DLD1 (cell line): ENCODE results near the gene ENTPD8.
"Not testable (repeated sequence)": the region's sequence is repeated elsewhere in the genome, so short reads cannot be mapped to it uniquely, and the experiment has no call there.

Experiments used
- in situ Hi-C: cut with HindIII; loops from 2 replicates; pipeline ENCODE4 v1.10.0; 2017; ENCODE audit warnings: low sequenced_read_pairs

Gene ENTPD8

GRCh38 chr9:137458194-137459151 is 17.3 kb upstream of the ENTPD8 start:
- in situ Hi-C loops: no loop called here

DNA sequence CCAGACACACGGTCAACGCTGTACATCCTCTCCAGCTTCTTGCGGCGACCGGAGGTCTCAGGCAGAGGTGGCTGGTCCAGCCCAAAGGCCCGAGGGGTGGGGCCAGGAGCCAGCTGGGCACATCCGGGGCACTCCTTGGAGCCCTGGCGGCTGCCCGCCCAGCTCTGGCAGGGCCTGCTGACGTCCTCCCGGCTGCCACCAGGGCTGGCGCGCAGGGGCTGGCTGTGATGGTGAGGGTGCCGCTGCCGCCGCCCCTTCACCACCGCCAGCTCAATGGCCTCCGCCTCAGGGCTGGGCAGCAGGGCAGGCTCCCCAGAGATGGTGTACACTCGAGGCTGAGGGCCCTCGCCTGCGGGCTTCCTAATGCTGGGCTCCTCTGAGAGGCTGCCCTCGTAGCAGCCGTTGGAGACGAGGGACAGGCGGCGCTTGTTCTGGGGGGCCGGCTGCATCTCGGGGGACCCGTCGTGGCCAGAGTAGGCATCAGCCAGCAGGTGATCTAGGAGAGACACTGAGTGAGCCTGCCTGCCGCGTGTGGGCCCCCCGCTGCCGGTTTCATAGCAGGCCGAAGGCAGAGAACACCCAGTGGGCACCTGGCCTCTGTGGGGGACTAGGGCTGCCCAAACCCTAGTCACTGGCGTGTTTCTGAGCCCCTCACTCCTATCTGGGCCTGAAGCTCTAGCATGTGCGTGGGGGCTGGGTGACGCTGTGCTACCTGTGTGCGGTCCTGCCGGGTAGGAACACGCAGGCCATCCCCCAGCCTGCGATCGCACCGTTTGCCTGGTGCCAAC is 16.4 kb upstream of the ENTPD8 start:
- in situ Hi-C loops: no loop called here

GRCh38 chr9:137456864-137457405 is 15.8 kb upstream of the ENTPD8 start:
- in situ Hi-C loops: no loop called here

DNA sequence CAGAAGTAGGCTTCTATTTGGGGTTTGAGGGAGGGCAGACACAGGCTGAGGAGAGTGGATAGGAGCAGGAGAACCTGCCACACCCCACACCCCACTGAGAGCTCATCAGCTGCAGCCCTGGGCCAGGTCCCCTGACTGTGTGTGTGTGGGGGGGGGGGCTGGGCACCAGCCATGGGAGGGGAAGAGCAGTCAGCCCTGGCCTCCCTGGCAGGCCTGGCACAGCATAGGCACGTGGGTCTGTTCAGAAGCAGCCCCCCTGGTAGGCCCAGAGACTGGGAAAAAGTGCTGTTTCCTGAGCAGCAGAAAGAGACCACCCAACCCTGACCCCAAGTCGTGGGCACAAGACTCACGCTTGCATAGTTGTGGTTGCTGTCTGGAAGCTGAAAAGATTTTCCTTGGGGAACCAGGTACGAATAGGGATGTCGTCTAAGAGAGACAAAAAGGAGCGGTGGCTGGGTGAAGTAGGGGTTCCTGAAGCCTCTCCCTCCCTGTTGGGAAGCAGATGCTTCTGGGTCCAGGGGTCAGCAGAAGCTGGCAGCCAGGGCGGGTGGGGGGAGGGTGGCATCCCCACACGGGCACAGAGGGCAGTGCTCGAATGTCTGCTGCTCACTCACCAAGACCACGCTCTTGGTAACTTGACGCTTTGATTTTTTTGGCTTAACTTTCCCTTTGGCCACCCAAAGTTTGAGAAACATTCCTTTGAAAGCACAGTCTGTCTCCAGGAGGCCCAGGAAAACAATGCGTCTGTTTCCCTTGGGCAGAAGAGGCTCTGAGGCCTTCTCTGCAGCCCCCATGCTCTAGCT is 15.1 kb upstream of the ENTPD8 start:
- in situ Hi-C loops: no loop called here

GRCh38 chr9:137455359-137455991 is 14.3 kb upstream of the ENTPD8 start:
- in situ Hi-C loops: no loop called here

DNA sequence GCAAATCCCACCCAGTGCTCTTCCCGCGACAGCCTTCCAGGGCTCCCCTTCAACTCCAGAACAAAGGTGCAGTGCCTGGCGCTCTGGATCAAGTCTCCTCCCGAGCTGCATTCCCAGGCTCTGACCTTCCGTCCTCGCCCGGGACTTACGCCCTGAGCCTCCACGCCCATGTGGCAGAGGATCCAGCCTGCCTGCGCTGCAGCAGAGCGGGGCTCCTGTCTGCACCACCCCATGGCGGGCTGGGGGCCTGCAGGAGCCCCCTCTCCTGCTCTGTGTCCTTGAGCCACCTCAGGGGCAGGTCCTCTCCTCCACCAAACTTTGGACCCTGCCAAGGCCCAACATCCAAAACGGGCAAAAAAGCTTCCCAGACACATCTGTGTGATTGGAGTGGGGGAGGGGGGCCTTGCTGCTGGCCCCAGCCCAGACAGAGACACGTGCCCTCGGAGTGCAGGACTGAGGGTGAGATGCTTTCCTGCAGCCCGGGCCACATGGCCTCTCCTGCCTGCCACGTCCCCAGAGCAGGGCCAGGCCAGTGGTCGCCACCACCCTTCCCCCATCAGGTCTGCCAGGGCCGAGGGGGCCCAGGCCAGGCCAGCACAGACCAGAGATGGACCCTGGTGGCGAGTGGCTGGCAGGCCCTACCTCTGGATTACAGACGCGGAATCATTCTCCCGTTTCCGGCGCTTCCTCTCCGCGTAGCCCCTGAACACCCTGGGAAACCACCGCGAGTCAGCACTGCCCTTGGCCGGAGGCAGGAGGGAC is 13.6 kb upstream of the ENTPD8 start:
- in situ Hi-C loops: no loop called here

- in situ Hi-C loops: no loop called here
Observed at GRCh38 chr9:137454145-137454596, 13.0 kb upstream of the ENTPD8 start.

- in situ Hi-C loops: no loop called here
Observed at GRCh38 chr9:137453643-137454081, 12.5 kb upstream of the ENTPD8 start.

DNA sequence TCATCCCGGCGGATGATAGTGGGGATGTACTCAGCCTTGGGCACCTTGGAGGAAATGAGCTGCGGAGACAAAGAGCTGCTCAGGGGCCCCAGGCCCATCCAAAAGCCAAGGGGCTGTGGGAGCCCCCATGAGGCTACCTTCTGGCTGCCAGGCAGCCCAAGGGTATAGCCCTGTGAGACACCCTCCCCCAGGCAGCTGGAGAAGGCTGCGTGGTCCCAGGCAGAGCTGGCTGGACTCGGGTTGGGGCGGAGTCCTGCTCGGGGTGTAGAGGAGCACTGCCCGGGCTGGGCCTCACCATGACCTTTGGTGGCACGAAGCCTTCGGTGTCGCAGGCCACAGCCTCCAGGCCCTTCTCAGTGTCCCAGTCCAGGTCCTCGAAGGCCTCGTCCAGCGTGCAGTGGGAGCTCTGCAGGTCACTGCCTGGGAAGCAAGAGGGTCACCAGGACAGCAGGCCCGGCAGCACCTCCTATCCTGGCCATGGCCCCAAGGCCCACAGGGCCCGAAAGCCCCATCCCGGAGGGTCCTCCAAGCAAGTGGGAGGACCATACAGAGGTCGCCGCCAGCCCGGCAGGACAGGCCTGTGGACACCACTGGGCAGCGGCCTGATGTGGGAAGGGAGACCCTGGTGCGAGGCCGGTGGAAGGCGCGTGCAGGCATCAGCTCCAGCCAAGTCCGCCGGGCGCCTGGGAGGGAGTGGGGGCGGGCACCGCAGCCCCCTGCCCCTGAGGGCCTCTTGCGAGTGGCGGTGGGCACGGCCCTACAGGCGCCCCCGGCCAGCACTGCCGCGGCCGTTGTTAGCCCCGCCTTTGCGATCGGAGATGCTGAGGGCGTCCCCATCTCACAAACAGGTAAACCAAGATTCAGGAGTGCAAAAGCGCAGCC is 11.8 kb upstream of the ENTPD8 start:
- in situ Hi-C loops: no loop called here

DNA sequence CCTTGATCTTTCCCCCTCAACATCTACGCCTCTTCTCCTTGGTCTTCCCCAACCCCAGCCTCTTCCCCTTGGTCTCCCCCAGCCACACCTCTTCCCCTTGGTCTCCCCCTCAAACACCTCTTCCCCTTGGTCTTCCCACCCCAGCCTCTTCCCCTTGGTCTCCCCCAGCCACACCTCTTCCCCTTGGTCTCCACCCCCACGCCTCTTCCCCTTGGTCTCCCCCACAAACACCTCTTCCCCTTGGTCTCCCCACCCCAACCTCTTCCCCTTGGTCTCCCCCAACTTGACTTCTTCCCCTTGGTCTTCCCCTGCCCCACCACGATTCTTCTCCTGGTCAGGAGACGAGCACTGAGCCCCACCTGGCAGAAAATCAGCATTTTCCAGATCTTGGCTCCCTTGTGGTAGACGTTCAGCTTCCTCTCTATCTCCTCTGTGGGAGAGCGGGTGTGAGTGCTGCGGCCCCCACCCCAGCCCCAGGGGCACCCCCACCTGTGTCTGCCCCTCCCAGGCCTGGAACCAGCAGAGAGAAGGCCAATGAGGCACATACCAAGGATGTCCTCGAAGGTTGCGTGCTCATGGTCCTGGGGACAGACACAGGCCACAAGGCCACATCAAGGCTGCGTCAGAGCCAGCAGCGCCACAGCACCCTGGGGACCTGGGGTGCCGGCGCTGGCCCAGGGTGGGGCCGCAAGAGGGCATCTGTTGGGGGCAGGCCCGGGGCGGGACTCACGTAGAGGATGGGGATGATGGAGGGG is 11.0 kb upstream of the ENTPD8 start:
- in situ Hi-C loops: no loop called here

- in situ Hi-C loops: not testable (repeated sequence)
Observed at GRCh38 chr9:137451264-137452005, 10.3 kb upstream of the ENTPD8 start.

DNA sequence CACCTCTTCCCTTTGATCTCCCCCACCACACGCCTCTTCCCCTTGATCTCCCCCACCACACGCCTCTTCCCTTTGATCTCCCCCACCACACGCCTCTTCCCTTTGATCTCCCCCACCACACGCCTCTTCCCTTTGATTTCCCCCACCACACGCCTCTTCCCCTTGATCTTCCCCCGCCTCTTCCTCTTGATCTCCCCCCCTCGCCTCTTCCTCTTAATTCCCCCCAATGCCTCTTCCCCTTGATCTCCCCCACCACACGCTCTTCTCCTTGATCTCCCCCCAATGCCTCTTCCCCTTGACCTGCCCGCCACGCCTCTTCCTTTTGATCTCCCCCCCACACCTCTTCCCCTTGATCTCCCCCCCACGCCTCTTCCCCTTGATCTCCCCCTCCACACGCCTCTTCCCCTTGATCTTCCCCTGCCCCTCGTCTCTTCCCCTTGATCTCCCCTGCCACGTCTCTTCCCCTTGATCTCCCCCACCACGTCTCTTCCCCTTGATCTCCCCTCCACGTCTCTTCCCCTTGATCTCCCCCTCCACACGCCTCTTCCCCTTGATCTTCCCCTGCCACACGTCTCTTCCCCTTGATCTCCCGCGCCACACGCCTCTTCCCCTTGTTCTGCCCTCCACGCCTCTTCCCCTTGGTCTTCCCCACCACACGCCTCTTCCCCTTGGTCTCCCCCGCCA is 9.5 kb upstream of the ENTPD8 start:
- in situ Hi-C loops: not testable (repeated sequence)

DNA sequence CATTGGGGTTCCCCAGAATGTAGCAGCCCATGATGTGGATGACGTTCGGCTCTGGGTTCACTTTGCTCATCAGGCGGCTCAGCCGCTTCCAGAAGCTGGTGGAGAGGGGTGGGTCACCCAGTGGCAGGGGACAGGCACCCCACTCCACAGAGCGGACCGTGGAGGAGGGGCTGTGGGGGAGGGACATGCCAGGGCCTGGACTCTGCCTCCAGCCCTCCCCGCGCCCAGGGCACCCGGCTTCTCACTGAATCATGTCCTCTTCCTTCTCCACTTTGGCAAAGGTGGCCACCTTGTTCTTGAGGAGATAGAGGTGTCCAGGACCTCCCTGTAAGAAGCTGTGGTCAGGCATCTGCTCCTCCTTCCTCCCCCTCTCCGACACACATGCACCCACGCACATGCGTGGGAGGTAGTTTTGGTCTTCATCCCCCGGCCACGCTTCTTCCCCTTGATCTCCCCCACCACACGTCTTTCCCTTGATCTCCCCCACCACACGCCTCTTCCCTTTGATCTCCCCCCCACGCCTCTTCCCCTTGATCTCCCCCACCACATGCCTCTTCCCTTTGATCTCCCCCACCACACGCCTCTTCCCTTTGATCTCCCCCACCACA is 8.9 kb upstream of the ENTPD8 start:
- in situ Hi-C loops: no loop called here

GRCh38 chr9:137449081-137449844 is 8.1 kb upstream of the ENTPD8 start:
- in situ Hi-C loops: no loop called here

DNA sequence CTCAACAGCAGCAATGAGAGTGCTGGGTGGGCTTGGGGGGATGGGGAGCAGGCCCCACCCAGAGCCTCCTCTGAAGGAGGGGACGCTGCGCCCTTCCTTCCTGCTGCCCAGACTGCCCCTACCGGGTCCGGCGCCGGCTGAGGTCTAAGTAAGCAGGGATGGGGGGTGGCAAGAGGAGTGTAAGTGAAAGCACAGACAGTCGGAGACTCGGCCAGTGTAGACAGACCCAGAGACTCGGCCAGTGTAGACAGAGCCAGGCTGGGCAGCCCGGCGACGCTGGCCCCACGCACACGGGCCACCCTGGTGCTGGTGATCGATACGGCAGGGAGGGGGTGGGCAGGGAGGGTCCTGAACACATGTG is 7.4 kb upstream of the ENTPD8 start:
- in situ Hi-C loops: no loop called here
